ENCODE results near the gene UNC13C.
"Not testable (repeated sequence)": the region's sequence is repeated elsewhere in the genome, so short reads cannot be mapped to it uniquely, and the experiment has no call there.

UNC13C gene

GRCh38 chr15:53978253-53978906 lies at the start of gene UNC13C:
Gene UNC13C, plus strand, starts transcription at chr15:53978441. Its CDS starts 34,463 bp downstream, at chr15:54012904.
- no peak for DNase-seq (ENCODE audit: low read depth)

DNA sequence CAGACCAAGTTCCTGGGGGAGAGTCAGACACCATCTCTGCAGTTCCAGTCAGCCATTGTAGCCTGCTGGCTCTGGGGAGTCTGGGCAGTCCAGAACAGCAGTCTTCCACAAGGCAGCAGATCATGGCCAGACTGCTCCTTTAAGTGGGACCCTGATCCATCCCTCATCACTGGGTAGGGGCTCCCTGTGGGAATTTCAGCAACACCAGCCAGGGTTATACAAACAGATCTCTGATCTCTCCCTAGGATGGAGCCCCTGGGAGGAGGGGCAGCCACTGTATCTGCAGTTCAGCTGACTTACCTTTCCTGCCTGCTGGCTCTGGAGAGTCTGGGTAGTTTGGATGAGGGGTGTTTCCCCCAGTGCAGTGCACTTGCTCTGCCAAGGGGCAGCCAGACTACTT lies 42.1 kb upstream of the UNC13C start:
- no peak for DNase-seq (ENCODE audit: low read depth)

- not testable (repeated sequence) for DNase-seq (ENCODE audit: low read depth)
Measured at GRCh38 chr15:53937632-53938031, 40.6 kb upstream of the UNC13C start.

- DNase-seq (ENCODE audit: low read depth) = no peak
Measured at GRCh38 chr15:53950572-53950971, 27.7 kb upstream of the UNC13C start.

GRCh38 chr15:53955396-53955795 lies 22.8 kb upstream of the UNC13C start:
- DNase-seq (ENCODE audit: low read depth) = no peak

- no peak for DNase-seq (ENCODE audit: low read depth)
Measured at GRCh38 chr15:53962646-53963561, 15.3 kb upstream of the UNC13C start.

GRCh38 chr15:53963801-53964200 lies 14.4 kb upstream of the UNC13C start:
- no peak for DNase-seq (ENCODE audit: low read depth)

- no peak for DNase-seq (ENCODE audit: low read depth)
Measured at GRCh38 chr15:53974121-53974520, 4.1 kb upstream of the UNC13C start.

- DNase-seq (ENCODE audit: low read depth) = no peak
Measured at GRCh38 chr15:53974813-53975212, 3.4 kb upstream of the UNC13C start.

DNA sequence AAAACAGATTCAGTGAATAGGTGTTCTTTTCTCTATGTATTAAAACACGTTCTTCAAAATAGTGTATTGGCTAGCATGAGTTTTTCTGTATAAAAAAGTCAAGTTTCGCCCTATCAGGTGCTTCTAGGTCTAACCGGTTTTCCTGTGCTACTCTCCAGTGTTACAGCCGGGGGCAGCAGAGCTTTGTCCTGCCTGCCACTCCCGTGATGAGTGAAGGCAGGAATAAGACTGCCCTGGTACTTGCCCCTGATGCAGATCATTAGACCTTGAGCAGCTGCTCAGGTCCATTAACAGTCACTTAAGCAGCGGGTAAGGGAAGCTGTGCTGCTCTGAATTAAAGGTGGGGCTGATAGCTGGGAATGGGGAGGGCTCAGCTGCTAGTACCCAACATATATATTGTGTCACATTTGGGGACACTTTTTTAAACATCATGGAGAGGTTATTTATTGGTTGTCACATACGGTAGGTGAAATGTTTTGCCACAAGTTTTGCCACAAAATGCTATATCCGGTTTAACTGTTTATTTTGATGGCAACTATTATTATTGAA lies 1.3 kb upstream of the UNC13C start:
- no peak for DNase-seq (ENCODE audit: low read depth)

DNA sequence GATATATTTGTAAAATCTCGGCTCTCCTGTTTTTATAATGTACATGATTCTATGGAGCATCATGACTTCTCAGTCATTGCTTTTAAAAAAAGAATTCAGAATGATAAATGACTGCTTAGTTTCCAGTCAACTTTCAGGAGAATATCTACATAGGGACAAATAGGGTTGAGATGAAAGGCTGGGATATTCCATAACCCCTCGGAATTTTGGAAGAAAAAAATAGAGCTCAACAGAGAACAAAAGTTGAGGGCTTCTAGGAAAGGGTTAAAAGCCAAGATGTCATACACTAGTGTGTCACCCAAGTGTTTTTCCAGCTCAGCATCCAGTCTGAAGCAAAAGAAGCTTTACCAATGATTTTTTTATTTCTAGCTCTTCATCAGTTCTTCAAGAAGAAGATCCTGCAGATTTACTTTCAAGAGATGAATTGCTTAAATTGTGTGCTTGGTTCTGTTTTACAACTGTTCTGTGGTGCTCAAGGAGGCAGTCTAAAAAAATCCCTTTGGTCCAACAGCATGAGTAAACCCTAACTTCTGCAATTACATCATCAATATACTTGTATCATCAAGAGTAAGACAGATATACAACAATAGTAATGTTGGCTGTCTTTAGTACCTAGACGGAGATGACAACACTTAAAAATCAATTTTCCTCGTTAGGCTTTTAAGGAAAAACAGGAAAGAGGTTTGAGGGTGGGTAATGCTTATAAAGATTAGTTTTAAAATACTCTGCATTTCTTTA lies 979 bp downstream of the UNC13C start:
- no peak for DNase-seq (ENCODE audit: low read depth)

DNA sequence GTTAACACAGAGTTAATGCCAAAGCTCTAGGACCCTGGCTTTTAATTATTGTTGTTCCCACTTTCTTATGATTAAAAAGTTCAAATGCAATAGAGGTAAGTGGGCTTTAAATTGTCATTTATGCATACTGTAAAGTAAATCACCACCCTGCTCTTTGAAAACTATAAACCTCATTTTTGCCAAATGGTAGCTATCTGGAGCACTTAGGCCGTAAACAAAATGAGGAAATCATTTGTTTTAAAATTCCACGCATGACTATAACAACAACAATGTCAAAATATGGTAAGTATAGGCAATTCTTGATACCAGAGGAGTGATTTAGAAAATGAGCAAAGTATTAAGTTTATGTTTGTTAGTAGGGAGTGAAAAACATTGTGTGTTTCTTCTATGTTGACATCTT lies 1.8 kb downstream of the UNC13C start:
- no peak for DNase-seq (ENCODE audit: low read depth)

- DNase-seq (ENCODE audit: low read depth) = no peak
Measured at GRCh38 chr15:53982071-53982680, 3.9 kb downstream of the UNC13C start.

DNA sequence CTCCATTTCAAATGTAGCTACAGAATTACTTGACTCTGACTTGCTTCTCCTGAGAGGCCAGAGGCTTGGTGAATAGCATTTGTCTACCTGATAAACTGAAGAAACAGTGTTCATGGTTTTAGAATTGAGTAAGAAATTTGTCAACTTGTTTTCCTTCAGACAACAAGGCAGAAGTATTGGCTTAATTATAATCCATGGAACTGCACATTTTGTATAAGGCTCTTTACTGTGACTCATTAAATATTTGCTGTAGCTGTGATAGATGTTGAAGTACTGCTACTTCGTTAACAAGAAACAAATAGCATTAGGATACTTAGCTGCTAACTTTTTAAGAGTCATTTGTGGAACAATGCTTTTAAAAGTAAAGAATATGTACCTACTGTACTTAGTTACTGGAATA lies 4.6 kb downstream of the UNC13C start:
- no peak for DNase-seq (ENCODE audit: low read depth)

- DNase-seq (ENCODE audit: low read depth) = no peak
Measured at GRCh38 chr15:53984221-53984620, 6.0 kb downstream of the UNC13C start.

DNA sequence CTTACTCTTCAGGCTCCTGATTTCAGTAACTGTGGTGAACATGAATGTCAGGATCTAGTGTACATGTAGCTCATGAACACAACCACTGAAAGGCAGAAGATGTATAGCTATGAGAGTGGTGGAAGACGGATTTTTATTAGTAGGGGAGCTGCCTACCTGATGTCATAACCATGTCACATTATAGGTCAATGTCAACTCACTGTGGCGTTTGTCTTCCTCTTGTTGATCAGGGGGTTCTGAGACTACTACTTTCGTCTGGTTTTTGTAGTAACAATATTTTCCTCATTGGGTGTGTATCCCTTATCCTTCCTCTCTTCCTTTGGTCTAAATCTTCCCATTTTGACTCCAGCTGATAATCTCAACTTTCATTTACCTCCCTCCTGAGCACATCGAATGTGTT lies 7.3 kb downstream of the UNC13C start:
- no peak for DNase-seq (ENCODE audit: low read depth)

- no peak for DNase-seq (ENCODE audit: low read depth)
Measured at GRCh38 chr15:53987480-53987879, 9.2 kb downstream of the UNC13C start.

- no peak for DNase-seq (ENCODE audit: low read depth)
Measured at GRCh38 chr15:54007256-54007655, 29.0 kb downstream of the UNC13C start.

GRCh38 chr15:54011656-54012055 lies 33.4 kb downstream of the UNC13C start:
- no peak for DNase-seq (ENCODE audit: low read depth)

DNA sequence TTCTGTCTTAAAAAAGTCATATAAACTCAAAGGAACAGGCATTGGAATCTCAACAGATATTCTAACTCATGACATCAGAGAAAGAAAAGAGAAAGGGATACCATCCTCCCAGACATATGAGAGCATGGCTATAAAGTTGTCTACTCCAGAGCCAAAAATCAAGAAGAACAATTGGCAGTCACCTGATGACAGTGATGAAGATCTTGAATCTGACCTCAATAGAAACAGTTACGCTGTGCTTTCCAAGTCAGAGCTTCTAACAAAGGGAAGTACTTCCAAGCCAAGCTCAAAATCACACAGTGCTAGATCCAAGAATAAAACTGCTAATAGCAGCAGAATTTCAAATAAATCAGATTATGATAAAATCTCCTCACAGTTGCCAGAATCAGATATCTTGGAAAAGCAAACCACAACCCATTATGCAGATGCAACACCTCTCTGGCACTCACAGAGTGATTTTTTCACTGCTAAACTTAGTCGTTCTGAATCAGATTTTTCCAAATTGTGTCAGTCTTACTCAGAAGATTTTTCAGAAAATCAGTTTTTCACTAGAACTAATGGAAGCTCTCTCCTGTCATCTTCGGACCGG lies 35.9 kb downstream of the UNC13C start:
- no peak for DNase-seq (ENCODE audit: low read depth)

GRCh38 chr15:54017251-54017650 lies 39.0 kb downstream of the UNC13C start:
- no peak for DNase-seq (ENCODE audit: low read depth)

GRCh38 chr15:54017959-54018358 lies 39.7 kb downstream of the UNC13C start:
- no peak for DNase-seq (ENCODE audit: low read depth)
